ENCODE data around the gene PRICKLE1.

DNA sequence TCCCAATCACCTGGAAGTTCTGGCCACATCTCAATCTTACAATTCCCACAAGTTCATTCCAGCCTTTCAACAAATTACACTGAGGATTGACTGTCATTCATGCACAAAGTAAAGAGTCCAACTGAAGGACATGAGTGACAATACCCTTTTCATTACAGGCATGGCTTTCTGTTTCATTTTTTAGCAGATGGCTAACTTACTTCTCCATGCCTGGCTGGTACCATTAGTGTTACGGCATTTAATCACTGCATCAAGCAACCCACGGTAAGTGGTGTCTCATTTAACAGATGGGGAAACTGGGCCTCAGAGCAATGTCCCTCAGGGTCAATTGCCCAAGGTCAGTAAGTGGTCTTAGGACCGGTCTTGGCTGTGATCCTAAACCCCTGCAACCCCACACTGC lies 114.4 kb downstream of the PRICKLE1 start:
- TF ChIP-seq, protein P1, sequence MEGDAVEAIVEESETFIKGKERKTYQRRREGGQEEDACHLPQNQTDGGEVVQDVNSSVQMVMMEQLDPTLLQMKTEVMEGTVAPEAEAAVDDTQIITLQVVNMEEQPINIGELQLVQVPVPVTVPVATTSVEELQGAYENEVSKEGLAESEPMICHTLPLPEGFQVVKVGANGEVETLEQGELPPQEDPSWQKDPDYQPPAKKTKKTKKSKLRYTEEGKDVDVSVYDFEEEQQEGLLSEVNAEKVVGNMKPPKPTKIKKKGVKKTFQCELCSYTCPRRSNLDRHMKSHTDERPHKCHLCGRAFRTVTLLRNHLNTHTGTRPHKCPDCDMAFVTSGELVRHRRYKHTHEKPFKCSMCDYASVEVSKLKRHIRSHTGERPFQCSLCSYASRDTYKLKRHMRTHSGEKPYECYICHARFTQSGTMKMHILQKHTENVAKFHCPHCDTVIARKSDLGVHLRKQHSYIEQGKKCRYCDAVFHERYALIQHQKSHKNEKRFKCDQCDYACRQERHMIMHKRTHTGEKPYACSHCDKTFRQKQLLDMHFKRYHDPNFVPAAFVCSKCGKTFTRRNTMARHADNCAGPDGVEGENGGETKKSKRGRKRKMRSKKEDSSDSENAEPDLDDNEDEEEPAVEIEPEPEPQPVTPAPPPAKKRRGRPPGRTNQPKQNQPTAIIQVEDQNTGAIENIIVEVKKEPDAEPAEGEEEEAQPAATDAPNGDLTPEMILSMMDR (IDR thresholded peaks at IDR 0.05; ENCODE audit: borderline replicate concordance, extremely low read depth, low read length, poor library complexity, severe bottlenecking) = no peak
- no peak for TF ChIP-seq EZH2 (IDR thresholded peaks at IDR 0.05; ENCODE audit: borderline replicate concordance, low read depth, low read length, severe bottlenecking)
